ENCODE measurements around the gene SLC23A2.

SLC23A2 gene

GRCh38 chr20:4966826-4967751 is 34.2 kb downstream of the SLC23A2 start:
- DNase-seq (ENCODE audit: low read depth in 4 of 4, low spot score in 1 of 4) = no peak

GRCh38 chr20:4962241-4962855 is 39.0 kb downstream of the SLC23A2 start:
- DNase-seq (ENCODE audit: low read depth in 4 of 4, low spot score in 1 of 4) = no peak

GRCh38 chr20:4961746-4962145 is 39.6 kb downstream of the SLC23A2 start:
- no peak for DNase-seq (ENCODE audit: low read depth in 4 of 4, low spot score in 1 of 4)

- no peak for DNase-seq (ENCODE audit: low read depth in 4 of 4, low spot score in 1 of 4)
Measured at GRCh38 chr20:4959592-4959991, 41.7 kb downstream of the SLC23A2 start.

- DNase-seq (ENCODE audit: low read depth in 4 of 4, low spot score in 1 of 4) = no peak
Measured at GRCh38 chr20:4957939-4958362, 43.4 kb downstream of the SLC23A2 start.

GRCh38 chr20:4957187-4957586 is 44.1 kb downstream of the SLC23A2 start:
- DNase-seq (ENCODE audit: low read depth in 4 of 4, low spot score in 1 of 4) = no peak

GRCh38 chr20:4956200-4956810 is 45.0 kb downstream of the SLC23A2 start:
- no peak for DNase-seq (ENCODE audit: low read depth in 4 of 4, low spot score in 1 of 4)

- no peak for DNase-seq (ENCODE audit: low read depth in 4 of 4, low spot score in 1 of 4)
Measured at GRCh38 chr20:4953881-4954280, 47.4 kb downstream of the SLC23A2 start.

GRCh38 chr20:4952229-4952628 is 49.1 kb downstream of the SLC23A2 start:
- no peak for DNase-seq (ENCODE audit: low read depth in 4 of 4, low spot score in 1 of 4)

GRCh38 chr20:4951299-4951698 is 50.0 kb downstream of the SLC23A2 start:
- DNase-seq (ENCODE audit: low read depth in 4 of 4, low spot score in 1 of 4) = no peak

GRCh38 chr20:4950841-4951240 is 50.5 kb downstream of the SLC23A2 start:
- no peak for DNase-seq (ENCODE audit: low read depth in 4 of 4, low spot score in 1 of 4)

GRCh38 chr20:4950437-4950836 is 50.9 kb downstream of the SLC23A2 start:
- DNase-seq (ENCODE audit: low read depth in 4 of 4, low spot score in 1 of 4) = no peak

GRCh38 chr20:4949833-4950178 is 51.5 kb downstream of the SLC23A2 start:
- no peak for DNase-seq (ENCODE audit: low read depth in 4 of 4, low spot score in 1 of 4)

- DNase-seq (ENCODE audit: low read depth in 4 of 4, low spot score in 1 of 4) = no peak
Measured at GRCh38 chr20:4947817-4948559, 53.3 kb downstream of the SLC23A2 start.

GRCh38 chr20:4946986-4947385 is 54.3 kb downstream of the SLC23A2 start:
- no peak for DNase-seq (ENCODE audit: low read depth in 4 of 4, low spot score in 1 of 4)

GRCh38 chr20:4946585-4946984 is 54.7 kb downstream of the SLC23A2 start:
- no peak for DNase-seq (ENCODE audit: low read depth in 4 of 4, low spot score in 1 of 4)

GRCh38 chr20:4944518-4945313 is 56.6 kb downstream of the SLC23A2 start:
- DNase-seq (ENCODE audit: low read depth in 4 of 4, low spot score in 1 of 4) = no peak

- DNase-seq (ENCODE audit: low read depth in 4 of 4, low spot score in 1 of 4) = no peak
Measured at GRCh38 chr20:4942331-4942730, 59.0 kb downstream of the SLC23A2 start.

- no peak for DNase-seq (ENCODE audit: low read depth in 4 of 4, low spot score in 1 of 4)
Measured at GRCh38 chr20:4937407-4938319, 63.6 kb downstream of the SLC23A2 start.
